Fibroblast of skin of right biceps (primary cell): ENCODE results near the gene GPR157.
A peak's percentile ranks its signal among the peaks of the same experiment; 100 is the strongest.
"Not testable (repeated sequence)": the region's sequence is repeated elsewhere in the genome, so short reads cannot be mapped to it uniquely, and the experiment has no call there.

Experiments
- DNase-seq: peaks from one replicate; pipeline ENCODE4 v3.0.0-alpha.2; 2013

The GPR157 gene

GRCh38 chr1:9145714-9146113 is 16.8 kb upstream of the GPR157 start:
- no peak for DNase-seq

GRCh38 chr1:9145021-9145668 is 16.2 kb upstream of the GPR157 start:
- peak; percentile 49 for DNase-seq

GRCh38 chr1:9144494-9144893 is 15.6 kb upstream of the GPR157 start:
- not testable (repeated sequence) for DNase-seq

- DNase-seq, result no peak
These were observed 14.3 kb upstream of the GPR157 start for GRCh38 chr1:9143250-9143649.

GRCh38 chr1:9139930-9140329 is 11.0 kb upstream of the GPR157 start:
- DNase-seq, result no peak

- no peak for DNase-seq
These were observed 8.0 kb upstream of the GPR157 start for GRCh38 chr1:9136932-9137331.

- no peak for DNase-seq
These were observed 6.4 kb upstream of the GPR157 start for GRCh38 chr1:9135073-9135836.

GRCh38 chr1:9133870-9134585 is 5.1 kb upstream of the GPR157 start:
- no peak for DNase-seq

GRCh38 chr1:9129266-9130041 is 552 bp upstream of the GPR157 start:
- peak; percentile 50 for DNase-seq

GRCh38 chr1:9128166-9128519 is 759 bp downstream of the GPR157 start:
- no peak for DNase-seq

GRCh38 chr1:9127395-9128165 is 1.3 kb downstream of the GPR157 start:
- no peak for DNase-seq

- DNase-seq, result no peak
These were observed 2.4 kb downstream of the GPR157 start for GRCh38 chr1:9126511-9126910.

- not testable (repeated sequence) for DNase-seq
These were observed 3.1 kb downstream of the GPR157 start for GRCh38 chr1:9125847-9126246.

- no peak for DNase-seq
These were observed 3.6 kb downstream of the GPR157 start for GRCh38 chr1:9125325-9125724.

- DNase-seq, result not testable (repeated sequence)
These were observed 4.5 kb downstream of the GPR157 start for GRCh38 chr1:9124389-9124788.

- not testable (repeated sequence) for DNase-seq
These were observed 5.2 kb downstream of the GPR157 start for GRCh38 chr1:9123665-9124064.

- no peak for DNase-seq
These were observed 7.1 kb downstream of the GPR157 start for GRCh38 chr1:9121496-9122409.

GRCh38 chr1:9120312-9120958 is 8.5 kb downstream of the GPR157 start:
- DNase-seq, result no peak

GRCh38 chr1:9119745-9120144 is 9.2 kb downstream of the GPR157 start:
- DNase-seq, result no peak

- no peak for DNase-seq
These were observed 10.7 kb downstream of the GPR157 start for GRCh38 chr1:9118186-9118585.
